Right atrium auricular region (tissue), 2 donors: ENCODE measurements around the gene NRXN3. TPM values are rescaled to one million over a fixed set of nuclear protein-coding genes. Genes with fewer than 3 reads are reported as not detected.

Experiments used
- DNase-seq: peaks from one replicate; pipeline ENCODE4 v3.0.0-alpha.2; 2019; ENCODE audit warnings: low spot score
- H3K27ac ChIP-seq, 2 donors: fragments of 200-600 bp; sonication (generic); 1 replicate in 1 of 2; 2 replicates in 1 of 2; pipeline ENCODE4 v1.5.1; 2016 to 2019
- H3K27me3 ChIP-seq, 2 donors: fragments of 200-600 bp; sonication (generic); one replicate each; pipeline versions ENCODE4 v1.5.1 to v1.6.0; 2017 to 2019
- H3K36me3 ChIP-seq: fragments of 200-600 bp; sonication (generic); one replicate; pipeline ENCODE4 v1.5.1; 2016
- H3K4me1 ChIP-seq, 2 donors: fragments of 200-600 bp; sonication (generic); one replicate each; pipeline versions ENCODE4 v1.5.1 to v1.6.0; 2017 to 2019
- H3K4me3 ChIP-seq, 2 donors: fragments of 200-600 bp; sonication (generic); 1 replicate in 1 of 2; 2 replicates in 1 of 2; pipeline ENCODE4 v1.5.1; 2017 to 2019; ENCODE audit warnings: mild to moderate bottlenecking in 1 of 2, moderate library complexity in 1 of 2
- H3K9me3 ChIP-seq, 2 donors: fragments of 200-600 bp; sonication (generic); one replicate each; pipeline ENCODE4 v1.5.1; 2019
- total RNA-seq, 2 donors: library from RNA; depleted of rRNA; stranded (reverse); fragments of >200 nt; gene quantifications; one replicate each; pipeline ENCODE4 v1.1.0, GENCODE V29; 2016
- TF ChIP-seq, protein P1 (sequence below), 2 donors: fragments of 200-600 bp; sonication (generic); IDR thresholded peaks; one replicate each; pipeline ENCODE4 v1.5.1; 2019; ENCODE audit warnings: antibody characterized with exemption in 2 of 2

NRXN3 gene
- total RNA-seq, 2 donors from 2014 or later: 2.0 to 2.3 TPM

GRCh38 chr14:79740066-79740601 is 1570.0 kb downstream of the NRXN3 start:
- Histone ChIP-seq H3K36me3 (no peaks in the 10 kb centered on the region), H3K27me3 (no peaks in the 10 kb centered on the region), H3K4me3 (no peak overlapping the region), H3K4me1 (no peaks in the 10 kb centered on the region), H3K9me3 (peaks cover 0 to 39% of the 10 kb centered on the region in 2 donors), H3K27ac (no peak overlapping the region)
- TF ChIP-seq, protein P1, sequence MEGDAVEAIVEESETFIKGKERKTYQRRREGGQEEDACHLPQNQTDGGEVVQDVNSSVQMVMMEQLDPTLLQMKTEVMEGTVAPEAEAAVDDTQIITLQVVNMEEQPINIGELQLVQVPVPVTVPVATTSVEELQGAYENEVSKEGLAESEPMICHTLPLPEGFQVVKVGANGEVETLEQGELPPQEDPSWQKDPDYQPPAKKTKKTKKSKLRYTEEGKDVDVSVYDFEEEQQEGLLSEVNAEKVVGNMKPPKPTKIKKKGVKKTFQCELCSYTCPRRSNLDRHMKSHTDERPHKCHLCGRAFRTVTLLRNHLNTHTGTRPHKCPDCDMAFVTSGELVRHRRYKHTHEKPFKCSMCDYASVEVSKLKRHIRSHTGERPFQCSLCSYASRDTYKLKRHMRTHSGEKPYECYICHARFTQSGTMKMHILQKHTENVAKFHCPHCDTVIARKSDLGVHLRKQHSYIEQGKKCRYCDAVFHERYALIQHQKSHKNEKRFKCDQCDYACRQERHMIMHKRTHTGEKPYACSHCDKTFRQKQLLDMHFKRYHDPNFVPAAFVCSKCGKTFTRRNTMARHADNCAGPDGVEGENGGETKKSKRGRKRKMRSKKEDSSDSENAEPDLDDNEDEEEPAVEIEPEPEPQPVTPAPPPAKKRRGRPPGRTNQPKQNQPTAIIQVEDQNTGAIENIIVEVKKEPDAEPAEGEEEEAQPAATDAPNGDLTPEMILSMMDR (IDR thresholded peaks at IDR 0.05): no peak
- no peak for DNase-seq

DNA sequence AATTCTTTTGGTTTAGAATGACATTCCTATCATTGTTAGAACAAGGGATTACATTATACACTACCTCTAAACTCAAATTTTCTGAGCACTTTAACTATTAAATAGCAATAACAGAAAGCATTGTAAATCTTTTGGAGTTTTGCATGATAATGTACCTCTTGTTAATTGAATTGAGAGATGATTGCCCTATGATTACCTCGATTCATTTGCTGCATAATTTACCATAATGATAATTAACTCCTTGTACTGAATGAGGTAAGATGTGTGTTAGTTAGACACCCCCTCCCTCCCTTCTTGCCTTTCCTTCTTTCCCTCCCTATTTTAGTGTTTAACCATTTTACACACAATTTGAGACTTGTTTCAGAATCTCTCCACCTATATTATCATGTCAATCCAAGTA is 1572.0 kb downstream of the NRXN3 start:
- no peak overlapping the region for H3K4me3 ChIP-seq
- H3K36me3 ChIP-seq: no peaks in the 10 kb centered on the region
- no peak for DNase-seq
- TF ChIP-seq, protein P1 (IDR thresholded peaks at IDR 0.05): no peak
- H3K9me3 ChIP-seq: peaks cover 0 to 20% of the 10 kb centered on the region in 2 donors
- H3K27me3 ChIP-seq: no peaks in the 10 kb centered on the region
- no peaks in the 10 kb centered on the region for H3K4me1 ChIP-seq
- no peak overlapping the region for H3K27ac ChIP-seq

DNA sequence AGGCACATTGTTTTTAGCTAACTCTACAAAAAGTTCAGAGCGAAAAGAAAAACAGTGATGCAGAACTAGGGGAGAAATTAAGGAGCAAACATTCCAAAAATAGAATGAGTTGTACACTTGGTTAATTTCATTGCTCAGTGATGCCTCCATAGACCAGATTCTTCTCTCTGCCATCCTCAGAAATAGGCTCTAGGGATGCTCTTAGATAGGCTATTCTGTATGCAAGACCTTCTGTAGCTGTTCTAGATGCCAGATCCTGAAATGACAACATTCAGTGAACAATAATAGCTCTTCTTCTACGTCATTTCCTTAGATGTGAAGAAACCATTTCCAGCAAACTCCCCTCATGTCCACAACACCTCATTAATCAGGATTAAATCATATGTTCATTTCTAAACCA is 1574.9 kb downstream of the NRXN3 start:
- TF ChIP-seq, protein P1 (IDR thresholded peaks at IDR 0.05): no peak
- no peaks in the 10 kb centered on the region for H3K4me1 ChIP-seq
- H3K36me3 ChIP-seq: no peaks in the 10 kb centered on the region
- no peaks in the 10 kb centered on the region for H3K9me3 ChIP-seq
- no peak overlapping the region for H3K4me3 ChIP-seq
- H3K27ac ChIP-seq: no peak overlapping the region
- H3K27me3 ChIP-seq: no peaks in the 10 kb centered on the region
- no peak for DNase-seq

- Histone ChIP-seq H3K9me3 (no peaks in the 10 kb centered on the region), H3K27ac (no peak overlapping the region), H3K36me3 (no peaks in the 10 kb centered on the region), H3K27me3 (no peaks in the 10 kb centered on the region), H3K4me3 (no peak overlapping the region), H3K4me1 (no peaks in the 10 kb centered on the region)
- TF ChIP-seq, protein P1 (IDR thresholded peaks at IDR 0.05): no peak
- DNase-seq: no peak
Observed at GRCh38 chr14:79749065-79749464, 1578.9 kb downstream of the NRXN3 start.

DNA sequence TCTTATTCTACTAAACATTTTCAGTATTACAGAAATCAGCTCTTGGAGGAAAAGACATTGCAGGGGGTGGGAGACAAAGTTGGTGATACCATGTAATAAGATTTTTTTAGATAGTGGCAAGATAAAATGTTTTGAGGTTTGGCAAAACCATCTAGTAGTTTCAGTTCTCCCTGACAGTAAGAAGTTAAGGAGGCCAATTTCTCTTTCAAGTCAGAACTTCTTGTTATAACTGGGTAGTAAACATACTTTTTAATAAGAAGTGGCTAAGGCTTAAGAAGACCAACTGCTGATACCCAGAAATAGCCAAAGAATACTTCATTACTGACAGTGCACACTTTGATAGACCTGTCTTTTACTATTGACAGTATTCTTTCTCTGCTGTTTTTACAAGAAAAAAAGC is 1588.8 kb downstream of the NRXN3 start:
- Histone ChIP-seq H3K27ac (no peak overlapping the region), H3K9me3 (peaks cover 0 to 3% of the 10 kb centered on the region in 2 donors), H3K27me3 (no peaks in the 10 kb centered on the region), H3K36me3 (no peaks in the 10 kb centered on the region), H3K4me3 (no peak overlapping the region), H3K4me1 (no peaks in the 10 kb centered on the region)
- no peak for DNase-seq
- TF ChIP-seq, protein P1 (IDR thresholded peaks at IDR 0.05): no peak

- no peak overlapping the region for H3K27ac ChIP-seq
- H3K4me3 ChIP-seq: no peak overlapping the region
- H3K9me3 ChIP-seq: no peaks in the 10 kb centered on the region
- H3K27me3 ChIP-seq: no peaks in the 10 kb centered on the region
- TF ChIP-seq, protein P1 (IDR thresholded peaks at IDR 0.05): no peak
- H3K4me1 ChIP-seq: no peaks in the 10 kb centered on the region
- no peaks in the 10 kb centered on the region for H3K36me3 ChIP-seq
- no peak for DNase-seq
Observed at GRCh38 chr14:79764323-79764722, 1594.2 kb downstream of the NRXN3 start.
